Stimulated activated CD4-positive, alpha-beta T cell treated with anti-CD3 and anti-CD28 coated beads, Interleukin-4, amount 100 ng/mL, for 24 hours (primary cell): ENCODE results near the gene HGF.
"Not testable (repeated sequence)": the region's sequence is repeated elsewhere in the genome, so short reads cannot be mapped to it uniquely, and the experiment has no call there.

Experiments
- DNase-seq: peaks from one replicate; pipeline ENCODE4 v3.0.0-alpha.2; 2020

Gene HGF

GRCh38 chr7:81769891-81770727 is at the start of gene HGF:
Gene HGF (minus strand): TSS chr7:81770047. CDS start chr7:81769971, 76 bp downstream.
- DNase-seq, result no peak

GRCh38 chr7:81816312-81816711 is 46.5 kb upstream of the HGF start:
- no peak for DNase-seq

- not testable (repeated sequence) for DNase-seq
Observed at GRCh38 chr7:81812866-81813476, 43.1 kb upstream of the HGF start.

- DNase-seq, result no peak
Observed at GRCh38 chr7:81811956-81812865, 42.4 kb upstream of the HGF start.

GRCh38 chr7:81810476-81811155 is 40.8 kb upstream of the HGF start:
- no peak for DNase-seq

GRCh38 chr7:81808310-81808709 is 38.5 kb upstream of the HGF start:
- DNase-seq, result not testable (repeated sequence)

GRCh38 chr7:81803267-81803666 is 33.4 kb upstream of the HGF start:
- DNase-seq, result no peak

- DNase-seq, result no peak
Observed at GRCh38 chr7:81802251-81802650, 32.4 kb upstream of the HGF start.

- DNase-seq, result no peak
Observed at GRCh38 chr7:81801532-81801931, 31.7 kb upstream of the HGF start.

GRCh38 chr7:81791568-81792518 is 22.0 kb upstream of the HGF start:
- no peak for DNase-seq

GRCh38 chr7:81790686-81791085 is 20.8 kb upstream of the HGF start:
- DNase-seq, result no peak

- DNase-seq, result no peak
Observed at GRCh38 chr7:81790120-81790500, 20.3 kb upstream of the HGF start.

- DNase-seq, result no peak
Observed at GRCh38 chr7:81789406-81790119, 19.7 kb upstream of the HGF start.

- DNase-seq, result no peak
Observed at GRCh38 chr7:81788246-81788645, 18.4 kb upstream of the HGF start.

- DNase-seq, result no peak
Observed at GRCh38 chr7:81783818-81784217, 14.0 kb upstream of the HGF start.

GRCh38 chr7:81780914-81781693 is 11.3 kb upstream of the HGF start:
- DNase-seq, result no peak

- DNase-seq, result no peak
Observed at GRCh38 chr7:81779706-81780105, 9.9 kb upstream of the HGF start.

- no peak for DNase-seq
Observed at GRCh38 chr7:81777697-81778096, 7.8 kb upstream of the HGF start.

GRCh38 chr7:81776948-81777630 is 7.2 kb upstream of the HGF start:
- no peak for DNase-seq

- no peak for DNase-seq
Observed at GRCh38 chr7:81776161-81776560, 6.3 kb upstream of the HGF start.
